ENCODE data around the gene OPCML. TPM values are rescaled to one million over a fixed set of nuclear protein-coding genes. Genes with fewer than 3 reads are reported as not detected.

Gene OPCML
- total and polyA plus RNA-seq, 7 experiments from 2014 or later = not detected

DNA sequence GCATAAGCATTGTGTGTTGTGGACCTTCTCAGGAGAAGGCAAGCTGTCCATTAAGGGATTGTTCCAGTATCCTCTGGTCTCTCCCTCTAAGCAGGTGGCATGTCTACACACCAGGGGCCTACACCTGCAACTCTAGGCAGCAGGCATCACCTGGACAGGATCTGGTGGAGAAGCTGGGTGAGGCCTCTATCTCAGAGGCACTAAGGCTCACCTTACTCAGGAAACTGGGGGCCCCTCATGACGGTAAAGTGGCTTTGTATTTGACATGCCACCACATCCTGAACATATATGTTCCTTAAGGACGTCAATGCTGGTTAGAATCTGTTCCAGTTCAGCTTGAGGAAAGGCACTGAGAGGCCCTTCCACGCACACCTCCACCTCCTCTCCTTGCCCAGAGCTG is 891.3 kb downstream of the OPCML start:
- H3K9me3 ChIP-seq (ENCODE audit: control insufficient read depth in 2 of 3, low read length in 3 of 3) = no peaks in the 10 kb centered on the region
- H3K27ac ChIP-seq (ENCODE audit: low read depth, low read length) = no peak overlapping the region
- no peak overlapping the region for H3K4me3 ChIP-seq (ENCODE audit: low read length)
- H3K27ac Mint-ChIP-seq = no peak overlapping the region
- H3K36me3 ChIP-seq (ENCODE audit: control insufficient read depth in 2 of 3, insufficient read depth in 3 of 3, low read length in 3 of 3) = no peaks in the 10 kb centered on the region
- H3K27me3 ChIP-seq (ENCODE audit: control insufficient read depth in 2 of 2, insufficient read depth in 2 of 2, low read length in 2 of 2) = no peaks in the 10 kb centered on the region
- peaks cover 0 to 2% (median 0%) of the 10 kb centered on the region in 7 donors for H3K4me1 Mint-ChIP-seq
- no peak for DNase-seq
- ChIA-PET CTCF (no interaction called here), POLR2A (no interaction called here)
- peaks cover 0 to 10% (median 0%) of the 10 kb centered on the region in 5 donors for H3K27me3 Mint-ChIP-seq
- H3K4me3 Mint-ChIP-seq = no peak overlapping the region
- H3K9me3 Mint-ChIP-seq = peaks cover 0 to 3% (median 0%) of the 10 kb centered on the region in 11 donors
- intact Hi-C loops (cut with micrococcal nuclease) = loop anchor here in 1 of 2 donors (2.0 kb wide), 1 partner anchor 66 kb away; no protein-coding TSS in a partner anchor
- H3K4me1 ChIP-seq (ENCODE audit: control insufficient read depth in 2 of 2, insufficient read depth in 2 of 2, low read length in 2 of 2) = no peaks in the 10 kb centered on the region
- no peak for ATAC-seq
- no peaks in the 10 kb centered on the region for H3K36me3 Mint-ChIP-seq

DNA sequence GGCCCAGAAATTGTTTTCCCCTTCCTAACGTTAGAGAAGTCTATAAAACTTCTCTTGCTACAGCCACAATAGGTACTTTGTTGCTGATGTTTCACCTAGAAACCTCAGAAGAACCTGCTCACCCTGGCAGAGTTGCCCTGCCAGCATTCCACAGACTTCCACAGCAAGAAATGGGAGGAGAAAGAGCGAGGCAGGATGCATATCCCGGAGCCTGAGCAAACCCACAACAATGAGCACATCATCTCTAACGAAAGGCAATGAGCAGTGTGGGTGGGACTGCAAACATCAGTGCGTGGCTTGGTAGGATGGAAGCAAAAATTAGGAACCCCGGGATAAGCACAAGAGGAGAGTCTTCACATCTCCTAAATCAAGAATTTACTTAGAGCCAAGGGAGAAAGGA is 892.3 kb downstream of the OPCML start:
- Histone ChIP-seq H3K4me1 (ENCODE audit: control insufficient read depth in 2 of 2, insufficient read depth in 2 of 2, low read length in 2 of 2) (no peaks in the 10 kb centered on the region), H3K36me3 (ENCODE audit: control insufficient read depth in 2 of 3, insufficient read depth in 3 of 3, low read length in 3 of 3) (no peaks in the 10 kb centered on the region), H3K4me3 (ENCODE audit: low read length) (no peak overlapping the region), H3K27me3 (ENCODE audit: control insufficient read depth in 2 of 2, insufficient read depth in 2 of 2, low read length in 2 of 2) (no peaks in the 10 kb centered on the region), H3K9me3 (ENCODE audit: control insufficient read depth in 2 of 3, low read length in 3 of 3) (no peaks in the 10 kb centered on the region), H3K27ac (ENCODE audit: low read depth, low read length) (no peak overlapping the region)
- CTCF ChIA-PET = no interaction called here
- POLR2A ChIA-PET = no interaction called here
- no peaks in the 10 kb centered on the region for H3K36me3 Mint-ChIP-seq
- H3K27me3 Mint-ChIP-seq = peaks cover 0 to 10% (median 0%) of the 10 kb centered on the region in 5 donors
- no peak overlapping the region for H3K27ac Mint-ChIP-seq
- intact Hi-C loops (cut with micrococcal nuclease) = loop anchor here in 1 of 2 donors (2.0 kb wide), 1 partner anchor 67 kb away; no protein-coding TSS in a partner anchor
- no peak overlapping the region for H3K4me3 Mint-ChIP-seq
- peaks cover 0 to 2% (median 0%) of the 10 kb centered on the region in 7 donors for H3K4me1 Mint-ChIP-seq
- H3K9me3 Mint-ChIP-seq = peaks cover 0 to 3% (median 0%) of the 10 kb centered on the region in 11 donors
- ATAC-seq (no peak), DNase-seq (no peak)

DNA sequence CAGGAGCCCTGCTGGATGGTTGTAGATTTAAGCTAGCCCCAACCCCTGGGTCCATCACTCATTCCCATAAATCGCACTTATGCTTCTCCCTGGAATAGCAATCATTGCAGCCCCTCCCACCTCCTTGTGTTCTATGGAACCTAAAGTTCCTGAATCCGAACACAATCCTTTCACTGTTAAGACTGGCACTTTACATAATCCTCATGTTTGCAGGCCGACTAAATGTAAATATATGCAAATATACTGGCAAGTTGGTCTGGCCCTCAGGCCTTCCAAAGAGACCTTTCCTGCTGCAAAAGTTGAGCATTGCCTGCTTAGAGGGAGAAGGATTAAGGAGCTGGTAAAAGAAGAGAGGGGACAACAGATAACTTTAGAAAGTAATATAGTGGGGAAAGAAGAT is 892.9 kb downstream of the OPCML start:
- Mint-ChIP-seq H3K27ac (no peak overlapping the region), H3K36me3 (no peaks in the 10 kb centered on the region), H3K4me1 (peaks cover 0 to 2% (median 0%) of the 10 kb centered on the region in 7 donors), H3K4me3 (no peak overlapping the region), H3K9me3 (peaks cover 0 to 3% (median 0%) of the 10 kb centered on the region in 11 donors), H3K27me3 (peaks cover 0 to 10% (median 0%) of the 10 kb centered on the region in 5 donors)
- H3K27ac ChIP-seq (ENCODE audit: low read depth, low read length) = no peak overlapping the region
- POLR2A ChIA-PET = no interaction called here
- no peak for DNase-seq
- intact Hi-C loops (cut with micrococcal nuclease) = no loop called here
- H3K4me3 ChIP-seq (ENCODE audit: low read length) = no peak overlapping the region
- H3K36me3 ChIP-seq (ENCODE audit: control insufficient read depth in 2 of 3, insufficient read depth in 3 of 3, low read length in 3 of 3) = no peaks in the 10 kb centered on the region
- no peaks in the 10 kb centered on the region for H3K9me3 ChIP-seq (ENCODE audit: control insufficient read depth in 2 of 3, low read length in 3 of 3)
- H3K4me1 ChIP-seq (ENCODE audit: control insufficient read depth in 2 of 2, insufficient read depth in 2 of 2, low read length in 2 of 2) = no peaks in the 10 kb centered on the region
- no peaks in the 10 kb centered on the region for H3K27me3 ChIP-seq (ENCODE audit: control insufficient read depth in 2 of 2, insufficient read depth in 2 of 2, low read length in 2 of 2)
- CTCF ChIA-PET = no interaction called here
- no peak for ATAC-seq

DNA sequence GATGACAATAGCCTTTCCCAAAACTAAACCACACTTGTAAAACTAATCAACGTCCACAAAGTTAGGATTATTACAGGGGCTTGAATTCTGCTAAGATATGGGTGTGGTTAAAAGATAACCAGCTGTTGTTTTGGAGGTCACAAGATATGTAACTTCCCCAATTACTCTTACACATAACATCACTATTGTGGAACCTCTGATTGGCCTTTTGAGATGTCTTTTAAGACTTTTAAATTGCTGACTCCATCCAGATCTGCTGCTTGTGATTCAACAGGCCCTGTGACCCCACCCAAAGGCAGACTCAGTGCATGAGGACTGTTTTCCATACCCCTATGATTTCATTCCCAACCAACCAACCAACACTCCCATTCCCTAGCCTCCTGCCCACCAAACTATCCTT is 893.9 kb downstream of the OPCML start:
- ChIA-PET CTCF (no interaction called here), POLR2A (no interaction called here)
- intact Hi-C loops (cut with micrococcal nuclease) = no loop called here
- Mint-ChIP-seq H3K36me3 (no peaks in the 10 kb centered on the region), H3K4me1 (peaks cover 0 to 2% (median 0%) of the 10 kb centered on the region in 7 donors), H3K4me3 (no peak overlapping the region), H3K27me3 (peaks cover 0 to 8% (median 0%) of the 10 kb centered on the region in 5 donors), H3K27ac (no peak overlapping the region), H3K9me3 (peaks cover 0 to 3% (median 0%) of the 10 kb centered on the region in 11 donors)
- DNase-seq = no peak
- Histone ChIP-seq H3K4me1 (ENCODE audit: control insufficient read depth in 2 of 2, insufficient read depth in 2 of 2, low read length in 2 of 2) (no peaks in the 10 kb centered on the region), H3K27me3 (ENCODE audit: control insufficient read depth in 2 of 2, insufficient read depth in 2 of 2, low read length in 2 of 2) (no peaks in the 10 kb centered on the region), H3K9me3 (ENCODE audit: control insufficient read depth in 2 of 3, low read length in 3 of 3) (no peaks in the 10 kb centered on the region), H3K27ac (ENCODE audit: low read depth, low read length) (no peak overlapping the region), H3K4me3 (ENCODE audit: low read length) (no peak overlapping the region), H3K36me3 (ENCODE audit: control insufficient read depth in 2 of 3, insufficient read depth in 3 of 3, low read length in 3 of 3) (no peaks in the 10 kb centered on the region)
- ATAC-seq = no peak

DNA sequence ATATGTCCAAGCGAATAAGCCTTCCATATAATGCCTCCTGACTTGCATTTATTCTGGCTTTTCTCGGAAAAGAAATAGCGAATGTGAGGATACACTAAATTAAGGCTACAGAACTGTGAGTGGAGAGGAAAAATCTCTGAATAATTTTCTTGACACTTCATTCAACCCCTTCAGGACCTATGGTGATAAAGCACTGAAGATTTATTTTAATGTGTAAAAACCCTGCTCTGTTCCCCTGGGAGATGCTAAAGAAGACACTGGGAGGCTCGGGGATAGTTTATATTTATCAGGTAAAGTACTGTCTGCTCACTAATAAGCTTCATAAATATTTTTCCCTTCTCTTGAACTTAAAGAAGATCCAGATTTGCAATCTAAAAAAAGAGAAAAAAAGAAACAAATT is 895.8 kb downstream of the OPCML start:
- Histone ChIP-seq H3K36me3 (ENCODE audit: control insufficient read depth in 2 of 3, insufficient read depth in 3 of 3, low read length in 3 of 3) (no peaks in the 10 kb centered on the region), H3K27ac (ENCODE audit: low read depth, low read length) (no peak overlapping the region), H3K4me3 (ENCODE audit: low read length) (no peak overlapping the region), H3K9me3 (ENCODE audit: control insufficient read depth in 2 of 3, low read length in 3 of 3) (no peaks in the 10 kb centered on the region), H3K4me1 (ENCODE audit: control insufficient read depth in 2 of 2, insufficient read depth in 2 of 2, low read length in 2 of 2) (no peaks in the 10 kb centered on the region), H3K27me3 (ENCODE audit: control insufficient read depth in 2 of 2, insufficient read depth in 2 of 2, low read length in 2 of 2) (no peaks in the 10 kb centered on the region)
- Mint-ChIP-seq H3K9me3 (peaks cover 0 to 4% (median 0%) of the 10 kb centered on the region in 11 donors), H3K36me3 (no peaks in the 10 kb centered on the region), H3K27ac (no peak overlapping the region), H3K27me3 (peaks cover 0 to 5% (median 0%) of the 10 kb centered on the region in 5 donors), H3K4me3 (no peak overlapping the region), H3K4me1 (peaks cover 0 to 2% (median 0%) of the 10 kb centered on the region in 7 donors)
- intact Hi-C loops (cut with micrococcal nuclease) = no loop called here
- ChIA-PET POLR2A (no interaction called here), CTCF (no interaction called here)
- ATAC-seq = no peak
- no peak for DNase-seq

DNA sequence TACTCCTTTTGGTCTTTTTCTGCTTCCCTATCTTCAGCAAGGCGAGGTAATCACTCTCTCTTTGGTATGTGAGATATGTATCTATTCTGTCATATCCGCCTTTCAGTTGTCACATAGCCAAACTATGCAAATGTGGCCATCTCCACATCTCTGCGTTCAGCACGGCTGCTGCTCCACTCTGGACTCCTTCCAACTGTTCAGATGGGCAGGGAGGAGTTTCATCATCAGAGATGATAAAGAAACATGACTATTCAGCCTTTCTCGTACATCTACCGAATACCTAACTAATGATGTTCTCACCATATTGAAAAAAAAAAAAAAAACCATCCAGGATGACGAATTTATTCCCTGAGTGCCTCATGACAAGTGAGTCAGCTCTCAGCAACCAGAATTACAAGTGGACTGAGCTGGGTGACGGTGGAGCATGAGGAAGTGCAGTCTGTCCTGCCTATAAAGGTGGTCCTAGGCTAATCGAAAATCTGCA is 899.6 kb downstream of the OPCML start:
- intact Hi-C loops (cut with micrococcal nuclease) = no loop called here
- no peak overlapping the region for H3K27ac Mint-ChIP-seq
- H3K27me3 Mint-ChIP-seq = peaks cover 0 to 4% (median 0%) of the 10 kb centered on the region in 5 donors
- H3K36me3 Mint-ChIP-seq = no peaks in the 10 kb centered on the region
- H3K9me3 Mint-ChIP-seq = peaks cover 0 to 11% (median 4%) of the 10 kb centered on the region in 11 donors
- Histone ChIP-seq H3K27me3 (ENCODE audit: control insufficient read depth in 2 of 2, insufficient read depth in 2 of 2, low read length in 2 of 2) (no peaks in the 10 kb centered on the region), H3K4me3 (ENCODE audit: low read length) (no peak overlapping the region), H3K27ac (ENCODE audit: low read depth, low read length) (no peak overlapping the region), H3K36me3 (ENCODE audit: control insufficient read depth in 2 of 3, insufficient read depth in 3 of 3, low read length in 3 of 3) (no peaks in the 10 kb centered on the region), H3K9me3 (ENCODE audit: control insufficient read depth in 2 of 3, low read length in 3 of 3) (no peaks in the 10 kb centered on the region), H3K4me1 (ENCODE audit: control insufficient read depth in 2 of 2, insufficient read depth in 2 of 2, low read length in 2 of 2) (no peaks in the 10 kb centered on the region)
- no peak for DNase-seq
- H3K4me3 Mint-ChIP-seq = no peak overlapping the region
- H3K4me1 Mint-ChIP-seq = no peaks in the 10 kb centered on the region
- ChIA-PET POLR2A (no interaction called here), CTCF (no interaction called here)
- ATAC-seq = no peak

DNA sequence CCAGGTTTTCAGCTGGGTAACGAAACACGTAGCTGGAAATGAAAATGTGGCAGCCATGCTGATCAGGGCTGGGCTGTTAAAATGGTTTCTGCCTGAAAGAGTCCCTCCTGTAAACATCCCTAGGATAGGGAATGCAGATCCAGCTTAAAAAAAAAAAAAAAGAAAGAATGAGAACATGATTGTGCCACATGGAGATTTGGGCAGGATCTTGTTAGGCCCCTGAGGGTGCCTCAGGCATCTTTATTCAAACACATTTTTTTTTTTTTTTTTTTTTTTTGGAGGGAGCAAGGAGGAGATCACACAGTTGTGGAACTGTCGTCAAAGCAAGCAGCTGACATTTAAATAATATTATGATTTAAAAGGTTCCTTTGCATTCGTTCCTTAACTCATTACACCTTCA is 900.3 kb downstream of the OPCML start:
- intact Hi-C loops (cut with micrococcal nuclease) = no loop called here
- ATAC-seq = no peak
- CTCF ChIA-PET = no interaction called here

More for the DNA sequence above, 900.3 kb downstream of the OPCML start:
- Histone ChIP-seq H3K27me3 (ENCODE audit: control insufficient read depth in 2 of 2, insufficient read depth in 2 of 2, low read length in 2 of 2) (no peaks in the 10 kb centered on the region), H3K36me3 (ENCODE audit: control insufficient read depth in 2 of 3, insufficient read depth in 3 of 3, low read length in 3 of 3) (no peaks in the 10 kb centered on the region), H3K27ac (ENCODE audit: low read depth, low read length) (no peak overlapping the region), H3K4me3 (ENCODE audit: low read length) (no peak overlapping the region), H3K9me3 (ENCODE audit: control insufficient read depth in 2 of 3, low read length in 3 of 3) (no peaks in the 10 kb centered on the region), H3K4me1 (ENCODE audit: control insufficient read depth in 2 of 2, insufficient read depth in 2 of 2, low read length in 2 of 2) (no peaks in the 10 kb centered on the region)
- Mint-ChIP-seq H3K27ac (no peak overlapping the region), H3K4me3 (no peak overlapping the region), H3K4me1 (no peaks in the 10 kb centered on the region), H3K27me3 (peaks cover 0 to 4% (median 0%) of the 10 kb centered on the region in 5 donors), H3K9me3 (peaks cover 0 to 14% (median 4%) of the 10 kb centered on the region in 11 donors), H3K36me3 (no peaks in the 10 kb centered on the region)
- DNase-seq = no peak
- POLR2A ChIA-PET = no interaction called here

All from naive thymus-derived CD4-positive, alpha-beta T cell (primary cell).